ENCODE results near the gene HAPLN3. TPM values are rescaled to one million over a fixed set of nuclear protein-coding genes. Genes with fewer than 3 reads are reported as not detected.

The HAPLN3 gene
- total RNA-seq, 1 experiment from 2014 or later: 42.4 TPM

GRCh38 chr15:88908697-88909621 is 13.6 kb upstream of the HAPLN3 start:
- Mint-ChIP-seq H3K4me3 (peak overlapping the region in 1 of 2 experiments; percentile 98; a peak in 3 of 5 replicates), H3K4me1 (peaks cover 58 to 86% of the 10 kb centered on the region in 2 experiments), H3K27me3 (ENCODE audit: low read depth) (no peaks in the 10 kb centered on the region), H3K9me3 (peaks cover 0 to 2% of the 10 kb centered on the region in 2 experiments; a peak in 3 of 5 replicates), H3K27ac (peak overlapping the region; percentile 80 to 94 (median 90); a peak in 6 of 7 replicates), H3K36me3 (ENCODE audit: insufficient read depth in 1 of 3, low read depth in 3 of 3) (peaks cover 72 to 85% (median 77%) of the 10 kb centered on the region in 3 experiments)
- DNase-seq: no peak
- H4K20me1 ChIP-seq (ENCODE audit: control insufficient read depth, insufficient read depth, insufficient read length): no peaks in the 10 kb centered on the region
- H2BK20ac ChIP-seq (ENCODE audit: low read depth, low read length, poor library complexity, severe bottlenecking): no peak overlapping the region
- peaks cover 23% of the 10 kb centered on the region; the same call in 1 of the 2 replicates for H3K79me2 ChIP-seq (ENCODE audit: insufficient read depth, low read length)
- no peak overlapping the region for H2BK120ac ChIP-seq (ENCODE audit: low read depth, low read length, poor library complexity, severe bottlenecking)
- no peak overlapping the region for H2BK12ac ChIP-seq (ENCODE audit: insufficient read length, low read depth, low read length)
- no peak overlapping the region for H3K18ac ChIP-seq (ENCODE audit: insufficient read length, low read depth, low read length)
- H3K4ac ChIP-seq (ENCODE audit: low read depth, low read length): no peak overlapping the region; the same call in 1 of the 2 replicates
- no peak overlapping the region for H3T11ph ChIP-seq (ENCODE audit: low read length)
- H4K91ac ChIP-seq (ENCODE audit: insufficient read length, low read depth, low read length): no peak overlapping the region
- H3K23me2 ChIP-seq (ENCODE audit: insufficient read length, low read depth, low read length, poor library complexity, severe bottlenecking): peaks cover 9% of the 10 kb centered on the region
- H3K14ac ChIP-seq (ENCODE audit: insufficient read depth, low read length): no peak overlapping the region; the same call in 1 of the 2 replicates
- peaks cover 8% of the 10 kb centered on the region for H3K4me1 ChIP-seq (ENCODE audit: insufficient read depth, low read length)
- H4K5ac ChIP-seq (ENCODE audit: insufficient read length, low read depth, low read length): no peak overlapping the region
- H3K79me1 ChIP-seq (ENCODE audit: insufficient read depth, low read depth, low read length, poor library complexity, severe bottlenecking): peaks cover 26% of the 10 kb centered on the region
- H2AK5ac ChIP-seq (ENCODE audit: insufficient read length, low read length): no peak overlapping the region
- H2BK15ac ChIP-seq (ENCODE audit: low read depth, low read length): no peak overlapping the region
- H3K9me3 ChIP-seq (ENCODE audit: control insufficient read depth, low read depth, low read length): no peaks in the 10 kb centered on the region
- H2BK5ac ChIP-seq (ENCODE audit: insufficient read length, low read length): no peak overlapping the region
- no peak overlapping the region for H3K9ac ChIP-seq (ENCODE audit: extremely low read depth, insufficient read length, low read length)
- H2AFZ ChIP-seq (ENCODE audit: low read length): no peak overlapping the region
- WGBS (ENCODE audit: extremely low coverage, insufficient read length, low lambda C conversion rate): no CpG with 5 or more reads among the region's 16 CpGs
- no peaks in the 10 kb centered on the region for H3K27me3 ChIP-seq (ENCODE audit: insufficient read depth, low read length)
- no peak overlapping the region for H3K27ac ChIP-seq (ENCODE audit: insufficient read length, low read depth, low read length)
- no peak overlapping the region for H3K56ac ChIP-seq (ENCODE audit: insufficient read length, low read depth, low read length)
- H4K8ac ChIP-seq (replicated peaks; ENCODE audit: insufficient read length, low read depth, low read length): no peak overlapping the region
- H3K23ac ChIP-seq (ENCODE audit: insufficient read length, low read depth, low read length): no peak overlapping the region
- H3K4me2 ChIP-seq (ENCODE audit: insufficient read depth, insufficient read length, low read length): peak overlapping the region; percentile 100
- TF ChIP-seq CTCF (conservative IDR thresholded peaks at IDR 0.05): no peak
